IMR-90 (cell line): ENCODE measurements around the gene SEL1L3. TPM values are rescaled to one million over a fixed set of nuclear protein-coding genes. Genes with fewer than 3 reads are reported as not detected.

Experiments used
- ATAC-seq: fragments of 200-7000 bp; cut with Tn5 transposase; 2 replicates; pipeline ENCODE4 v1.9.1; 2020; ENCODE audit warnings: low read depth, mild to moderate bottlenecking, moderate library complexity
- BruUV-seq: library from RNA; stranded (reverse); fragments of 400-500 nt; replicated peaks from 2 replicates; lab custom pipeline; 2021; lab: Mats Ljungman, UMichigan
- CTCF ChIA-PET: fragments of 300-600 bp; formaldehyde crosslinking; extraction: SDS; loops from one replicate; lab custom pipeline; 2021; ENCODE audit warnings: antibody characterized with exemption; lab: Yijun Ruan, JAX
- POLR2A ChIA-PET: fragments of 300-600 bp; sonication (Branson Sonifier 250); formaldehyde crosslinking; loops from one replicate; lab custom pipeline; 2022; ENCODE audit warnings: antibody characterized with exemption; ENCODE audit not compliant: unreplicated experiment; lab: Charles Lee
- DNase-seq: peaks from one replicate; pipeline ENCODE4 v3.0.0; 2013
- H2AFZ ChIP-seq: replicated peaks from 2 replicates; pipeline ENCODE3; 2013; ENCODE audit warnings: low read length, mild to moderate bottlenecking; ENCODE audit not compliant: poor library complexity
- H2AK5ac ChIP-seq: 2 replicates; pipeline ENCODE4 v1.6.1; 2013; ENCODE audit warnings: low read depth, low read length, inconsistent platforms
- H2AK9ac ChIP-seq: replicated peaks from 2 replicates; pipeline ENCODE3; 2013; ENCODE audit warnings: mild to moderate bottlenecking, low read depth, low read length, moderate library complexity; ENCODE audit not compliant: poor library complexity
- H2BK120ac ChIP-seq: 2 replicates; pipeline ENCODE4 v1.6.1; 2013; ENCODE audit warnings: low read depth, low read length, inconsistent platforms
- H2BK15ac ChIP-seq: 3 replicates; pipeline ENCODE4 v1.6.1; 2013; ENCODE audit warnings: low read depth, low read length, inconsistent platforms
- H2BK20ac ChIP-seq: 2 replicates; pipeline ENCODE4 v1.6.1; 2013; ENCODE audit warnings: low read depth, mild to moderate bottlenecking, inconsistent platforms, low read length, moderate library complexity
- H2BK5ac ChIP-seq: 2 replicates; pipeline ENCODE4 v1.6.1; 2013; ENCODE audit warnings: mild to moderate bottlenecking, low read depth, low read length, inconsistent platforms; ENCODE audit not compliant: poor library complexity, severe bottlenecking
- H3K14ac ChIP-seq: replicated peaks from 2 replicates; pipeline ENCODE4 v1.6.1; 2013; ENCODE audit warnings: low read depth, low read length, inconsistent platforms
- H3K18ac ChIP-seq: 2 replicates; pipeline ENCODE4 v1.6.1; 2013; ENCODE audit warnings: low read depth, low read length, control low read depth
- H3K23ac ChIP-seq: 2 replicates; pipeline ENCODE4 v1.6.1; 2013; ENCODE audit warnings: low read depth, low read length, inconsistent platforms
- H3K27ac ChIP-seq: 2 replicates; pipeline ENCODE4 v1.5.1; 2013; ENCODE audit warnings: mild to moderate bottlenecking, control low read depth, low read length; ENCODE audit not compliant: insufficient read depth
- H3K27me3 ChIP-seq: 2 replicates; pipeline ENCODE4 v1.6.1; 2013; ENCODE audit warnings: low read length; ENCODE audit not compliant: control insufficient read depth, insufficient read depth
- H3K36me3 ChIP-seq: 2 replicates; pipeline ENCODE4 v1.6.1; 2013; ENCODE audit warnings: low read length, mixed read lengths; ENCODE audit not compliant: control insufficient read depth, insufficient read depth
- H3K4ac ChIP-seq: 2 replicates; pipeline ENCODE4 v1.6.1; 2013; ENCODE audit warnings: low read depth, low read length, inconsistent platforms
- H3K4me1 ChIP-seq: 2 replicates; pipeline ENCODE4 v1.6.1; 2013; ENCODE audit warnings: low read length, mixed read lengths; ENCODE audit not compliant: control insufficient read depth, insufficient read depth
- H3K4me2 ChIP-seq: 2 replicates; pipeline ENCODE4 v1.6.1; 2013; ENCODE audit warnings: low read depth, mild to moderate bottlenecking, control low read depth, low read length, moderate library complexity
- H3K4me3 ChIP-seq: 2 replicates; pipeline ENCODE4 v1.5.1; 2013; ENCODE audit warnings: low read depth, mild to moderate bottlenecking, control low read depth, low read length, moderate library complexity; ENCODE audit not compliant: insufficient read depth
- H3K56ac ChIP-seq: 2 replicates; pipeline ENCODE4 v1.6.1; 2013; ENCODE audit warnings: low read length, inconsistent platforms; ENCODE audit not compliant: insufficient read depth; ENCODE audit errors: extremely low read depth
- H3K79me1 ChIP-seq, 2 experiments: 2 replicates each; pipeline ENCODE4 v1.6.1; 2013; ENCODE audit warnings: low read length in 2 of 2, inconsistent platforms in 1 of 2, low read depth in 1 of 2
- H3K9ac ChIP-seq: 2 replicates; pipeline ENCODE4 v1.6.1; 2013; ENCODE audit warnings: low read depth, low read length, control low read depth
- H3K9me1 ChIP-seq: 2 replicates; pipeline ENCODE4 v1.6.1; 2013; ENCODE audit warnings: low read length, inconsistent platforms; ENCODE audit not compliant: insufficient read depth
- H3K9me3 ChIP-seq: 2 replicates; pipeline ENCODE4 v1.6.1; 2013; ENCODE audit warnings: low read length; ENCODE audit not compliant: control insufficient read depth, insufficient read depth
- H4K20me1 ChIP-seq: 2 replicates; pipeline ENCODE4 v1.6.1; 2013; ENCODE audit warnings: low read length, inconsistent platforms; ENCODE audit not compliant: insufficient read depth
- H4K5ac ChIP-seq: 2 replicates; pipeline ENCODE4 v1.6.1; 2013; ENCODE audit warnings: mild to moderate bottlenecking, low read depth, low read length, control low read depth
- H4K8ac ChIP-seq, 2 experiments: 2 replicates each; pipeline ENCODE4 v1.6.1; 2013; ENCODE audit warnings: low read depth in 2 of 2, low read length in 2 of 2, control low read depth in 1 of 2, inconsistent platforms in 1 of 2
- H4K91ac ChIP-seq: 2 replicates; pipeline ENCODE4 v1.6.1; 2013; ENCODE audit warnings: low read depth, low read length, inconsistent platforms; ENCODE audit not compliant: insufficient read depth
- CEBPB ChIP-seq: IDR thresholded peaks from 2 replicates; pipeline ENCODE4 v1.6.1; 2012; ENCODE audit warnings: low read depth, low read length, improper control_type of control experiment
- MAFK ChIP-seq: IDR thresholded peaks from 2 replicates; pipeline ENCODE4 v1.6.1; 2012; ENCODE audit warnings: low read depth, low read length, improper control_type of control experiment
- WGBS, 2 experiments: methylation state at CpG; one replicate each; pipeline versions ENCODE4 v1.1.5 to v1.1.7; 2013; ENCODE audit warnings: missing lambda C conversion rate in 2 of 2; ENCODE audit not compliant: insufficient read length in 1 of 2; ENCODE audit errors: extremely low coverage in 2 of 2; 5-methylcytosine and 5-hydroxymethylcytosine counted together
- dilution Hi-C: fragments of 300-500 bp; cut with HindIII; formaldehyde crosslinking; loops from one replicate; pipeline ENCODE4 v1.14.3; 2018; ENCODE audit warnings: low sequenced_read_pairs; ENCODE audit not compliant: unreplicated experiment
- in situ Hi-C: fragments of 300-500 bp; cut with MboI; formaldehyde crosslinking; loops from 3 replicates; pipeline ENCODE4 v1.14.3; 2019; ENCODE audit warnings: low sequenced_read_pairs, inconsistent platforms, mixed read lengths
- intact Hi-C: fragments of 100-400 bp; cut with micrococcal nuclease; formaldehyde crosslinking; loops from 2 replicates; pipeline ENCODE4 v1.10.0; 2022
- polyA plus RNA-seq, 3 experiments: library from polyadenylated mRNA; depleted of rRNA; stranded (reverse); fragments of >200 nt; gene quantifications; 2 replicates each; pipeline ENCODE4 v1.2.3, GENCODE V29; 2012; ENCODE audit warnings: low replicate concordance in 1 of 3
- total RNA-seq: library from RNA; depleted of rRNA; stranded (reverse); fragments of >200 nt; gene quantifications from 2 replicates; pipeline ENCODE4 v1.2.3, GENCODE V29; 2012

SEL1L3 gene
- total and polyA plus RNA-seq, 2 of the 4 experiments (the other 2 are of a cell fraction) = 16.4 to 43.7 TPM

DNA sequence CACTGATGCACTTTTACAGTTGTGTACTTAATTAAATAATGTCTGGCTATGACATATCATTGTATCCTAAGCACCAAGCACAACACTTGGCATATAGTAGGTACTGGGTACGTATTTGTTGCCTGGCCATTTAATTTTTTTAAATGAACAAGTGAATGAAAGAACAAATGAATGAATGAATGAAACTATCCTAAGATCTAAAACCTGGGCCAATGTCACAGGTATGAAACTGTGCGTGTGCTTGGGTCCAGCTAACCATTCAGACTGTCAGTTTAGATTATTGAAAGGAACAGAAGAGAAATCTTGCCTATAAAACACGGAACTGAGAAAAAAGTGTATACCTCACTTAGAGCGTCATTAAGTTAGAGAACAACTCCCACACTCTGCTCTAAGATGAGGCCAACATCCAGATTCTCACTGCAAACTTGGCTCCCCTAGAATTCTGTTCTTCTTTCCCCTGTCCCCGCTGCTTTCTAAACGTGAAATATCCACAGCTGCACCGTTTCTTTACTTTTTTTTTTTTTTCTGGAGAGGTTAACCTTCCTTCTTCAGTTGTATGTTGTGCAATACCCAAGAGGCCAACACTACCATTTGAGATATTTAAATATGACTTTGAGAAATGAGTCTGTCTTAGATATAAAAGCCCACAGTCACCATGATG is 17.3 kb upstream of the SEL1L3 start:
- Histone ChIP-seq H3K56ac (no peak overlapping the region), H3K36me3 (no peaks in the 10 kb centered on the region), H3K9me1 (peaks cover 11% of the 10 kb centered on the region; the same call in 1 of the 2 replicates), H3K79me1 (no peaks in the 10 kb centered on the region), H3K27me3 (no peaks in the 10 kb centered on the region), H3K9ac (no peak overlapping the region), H3K18ac (no peak overlapping the region), H4K20me1 (no peaks in the 10 kb centered on the region), H3K23ac (no peak overlapping the region), H2BK5ac (no peak overlapping the region), H3K4ac (no peak overlapping the region), H3K27ac (no peak overlapping the region), H2AFZ (no peak overlapping the region), H4K8ac (no peak overlapping the region), H3K9me3 (peaks cover 3% of the 10 kb centered on the region; the same call in 1 of the 2 replicates), H2BK15ac (no peak overlapping the region), H4K5ac (no peak overlapping the region), H2BK20ac (no peak overlapping the region), H4K91ac (no peak overlapping the region), H3K4me3 (no peak overlapping the region), H2BK120ac (no peak overlapping the region), H3K14ac (no peak overlapping the region; the same call in 1 of the 2 replicates), H2AK9ac (no peak overlapping the region), H3K4me1 (peaks cover 20% of the 10 kb centered on the region), H3K4me2 (no peak overlapping the region; the same call in 1 of the 2 replicates), H2AK5ac (no peak overlapping the region)
- BruUV-seq = no TSS peak
- POLR2A ChIA-PET = no interaction called here
- TF ChIP-seq MAFK = no peak
- peak; percentile 89 for TF ChIP-seq CEBPB
- no CpG with 5 or more reads among the region's 7 CpGs for WGBS, 2 experiments
- in situ Hi-C loops = no loop called here
- DNase-seq = peak; percentile 24
- ATAC-seq = no peak
- CTCF ChIA-PET = no interaction called here
- intact Hi-C loops = no loop called here
- dilution Hi-C loops = no loop called here
